Middle frontal gyrus (tissue), 1 donor: ENCODE measurements around the gene BCL2A1.
"Not testable (repeated sequence)": the region's sequence is repeated elsewhere in the genome, so short reads cannot be mapped to it uniquely, and the experiment has no call there.

Experiments used
- DNase-seq: peaks from one replicate; pipeline ENCODE4 v3.0.0-alpha.2; 2015; ENCODE audit warnings: low spot score; ENCODE audit errors: extremely low spot score

BCL2A1 gene

DNA sequence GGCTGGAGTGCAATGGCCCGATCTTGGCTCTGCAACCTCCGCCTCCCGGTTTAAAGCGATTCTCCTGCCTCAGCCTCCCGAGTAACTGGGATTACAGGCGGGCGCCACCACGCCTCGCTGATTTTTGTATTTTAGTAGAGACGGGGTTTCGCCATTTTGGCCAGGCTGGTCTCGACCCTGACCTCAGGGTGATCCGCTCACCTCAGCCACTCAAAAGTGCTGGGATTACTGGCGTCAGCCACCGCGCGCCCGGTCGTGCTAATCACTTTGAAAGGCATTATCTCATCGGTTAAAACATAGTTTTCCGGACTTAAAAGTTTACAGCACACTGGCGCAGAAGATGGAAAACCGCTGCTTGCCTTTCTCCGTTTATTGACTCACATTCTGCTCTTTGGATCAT is 46.6 kb downstream of the BCL2A1 start:
- no peak for DNase-seq

GRCh38 chr15:79923515-79924169 is 47.4 kb downstream of the BCL2A1 start:
- DNase-seq = peak; percentile 64

DNA sequence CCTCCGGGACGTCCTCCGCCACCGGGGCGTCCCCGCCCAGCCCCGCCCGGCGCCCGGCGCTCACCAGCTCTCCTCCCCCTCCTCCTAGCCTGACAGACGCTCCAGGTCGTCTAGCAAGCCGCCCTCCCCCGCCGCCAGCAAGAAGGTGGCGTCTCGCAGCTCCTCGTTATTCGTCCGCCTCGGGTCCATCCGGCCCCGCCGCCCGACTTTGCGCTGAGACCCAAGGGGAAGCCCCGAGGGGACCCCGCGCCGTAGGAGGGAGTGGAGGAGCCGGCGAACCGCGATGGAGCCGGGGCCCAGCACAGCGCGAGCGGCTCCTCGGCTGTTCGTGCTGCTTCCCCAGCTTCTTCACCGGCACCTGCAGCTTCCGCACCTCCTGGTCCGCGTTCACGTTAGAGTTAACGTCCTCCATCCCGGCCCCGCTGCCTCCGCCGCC is 47.9 kb downstream of the BCL2A1 start:
- no peak for DNase-seq

DNA sequence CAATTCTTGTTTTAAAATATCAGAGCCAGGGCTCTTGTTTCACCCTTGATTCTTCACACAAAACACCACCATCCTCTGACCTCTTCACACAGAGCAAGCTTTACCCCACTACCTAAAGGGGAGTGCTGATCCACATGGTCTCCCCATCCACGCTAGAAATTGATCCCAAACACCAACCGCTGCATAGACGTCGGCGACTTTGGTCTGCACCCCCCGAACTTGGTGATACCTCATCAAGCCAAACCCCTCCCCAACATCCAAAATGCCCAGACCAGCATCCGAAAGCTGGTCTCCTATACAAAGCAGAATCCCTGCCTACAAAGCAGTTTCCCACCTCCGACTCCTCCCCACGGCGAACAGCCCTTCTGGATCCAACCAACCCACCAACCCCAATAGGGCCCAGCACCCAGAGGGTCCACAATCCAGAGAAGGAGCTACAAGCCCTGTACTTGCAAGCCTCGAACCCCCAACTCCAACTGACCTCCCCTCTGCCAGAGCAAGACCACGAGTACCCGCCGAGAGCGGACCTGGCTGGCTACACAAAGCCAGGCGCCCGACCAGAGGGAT is 48.4 kb downstream of the BCL2A1 start:
- DNase-seq = no peak

DNA sequence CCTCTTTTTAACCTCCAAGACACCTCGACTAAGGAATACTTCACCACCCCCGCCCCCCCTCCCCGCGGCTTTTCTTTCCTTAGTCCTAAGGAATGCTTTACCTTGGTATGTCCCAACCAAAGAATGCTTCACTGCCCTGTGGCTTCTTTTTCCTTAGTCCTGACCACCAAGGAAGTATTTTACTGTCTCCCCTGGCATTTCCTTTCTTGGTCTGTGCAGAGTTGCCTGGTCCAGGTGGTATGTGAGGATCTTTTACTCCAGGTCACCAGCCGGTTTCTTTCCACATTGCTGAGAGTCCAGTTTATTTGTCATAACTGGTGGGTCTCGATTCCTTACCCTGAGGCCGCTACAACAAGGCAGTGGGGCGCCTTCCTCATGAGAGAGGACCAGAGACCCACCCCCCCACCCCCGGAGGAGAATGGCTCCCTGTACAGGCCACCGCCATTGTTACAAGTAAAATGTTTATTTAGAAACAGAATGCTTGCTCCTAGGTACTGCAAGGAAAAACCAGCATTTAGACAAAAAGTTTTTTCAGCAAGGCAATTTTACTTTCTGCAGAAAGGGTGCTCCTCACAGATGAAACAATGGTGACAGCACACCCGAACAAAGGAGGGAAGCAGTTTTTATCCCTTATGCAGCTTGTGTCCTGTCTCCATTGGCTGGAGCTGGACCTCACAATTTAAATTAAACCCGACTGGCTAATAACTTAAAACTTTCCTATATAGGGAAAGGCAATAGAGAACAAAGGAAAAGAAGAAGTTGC is 51.1 kb downstream of the BCL2A1 start:
- DNase-seq = no peak

GRCh38 chr15:79919090-79919748 is 51.8 kb downstream of the BCL2A1 start:
- DNase-seq = no peak

GRCh38 chr15:79918278-79918677 is 52.7 kb downstream of the BCL2A1 start:
- DNase-seq = no peak

DNA sequence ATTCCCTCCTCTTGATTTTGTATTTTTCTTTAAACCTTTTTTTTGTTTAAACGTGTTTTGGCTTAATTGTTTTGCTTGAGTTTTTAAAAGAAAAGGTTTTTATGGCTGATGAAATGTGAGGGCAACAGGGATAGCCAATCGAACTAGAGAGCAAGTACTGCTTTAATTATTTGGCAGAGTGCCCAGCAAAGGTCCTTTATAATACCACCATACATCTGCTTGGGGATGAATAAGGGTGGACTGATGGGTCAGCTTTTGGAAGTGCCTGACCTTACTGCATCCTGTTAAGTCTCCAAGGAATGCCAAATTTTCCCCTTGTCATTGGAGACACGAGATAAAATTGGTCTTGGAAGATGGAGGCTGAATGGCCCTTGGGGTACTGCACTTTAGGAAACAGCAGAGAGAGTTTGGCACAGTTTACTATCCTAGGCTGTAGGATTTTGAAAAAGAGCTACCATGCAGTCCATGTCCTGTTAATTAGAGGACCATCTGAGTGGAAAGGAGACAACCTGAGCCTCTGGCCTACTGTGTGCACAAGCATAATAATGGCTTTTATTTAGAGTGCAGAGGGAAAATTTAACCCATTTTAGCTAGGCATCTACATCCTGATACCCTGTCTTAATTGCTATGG is 54.4 kb downstream of the BCL2A1 start:
- no peak for DNase-seq

- not testable (repeated sequence) for DNase-seq
Observed at GRCh38 chr15:79915776-79916501, 55.1 kb downstream of the BCL2A1 start.

DNA sequence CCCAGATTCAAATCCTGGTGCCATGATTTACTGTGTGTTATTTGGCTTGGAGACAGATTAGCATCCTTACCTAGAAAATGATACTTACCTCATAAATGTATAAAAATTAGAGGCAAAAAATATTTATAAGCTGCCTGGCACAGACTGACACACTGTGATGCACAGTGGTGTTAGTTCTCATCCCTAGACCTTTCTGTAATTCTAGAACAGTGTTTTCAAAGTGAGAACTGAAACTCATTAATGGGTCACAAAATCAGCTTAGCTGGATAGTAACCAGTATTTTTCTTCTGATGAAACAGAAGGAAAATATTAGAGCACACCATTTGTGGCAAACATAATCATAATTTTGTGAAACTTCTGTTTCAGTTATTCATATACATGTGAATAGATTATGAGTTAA is 56.3 kb downstream of the BCL2A1 start:
- DNase-seq = no peak
